Ecto neural progenitor cell (in vitro differentiated cells): ENCODE data around the gene COL27A1.

Source experiments
- DNase-seq: peaks from one replicate; pipeline ENCODE4 v3.0.0-alpha.2; 2018; ENCODE audit warnings: low spot score

COL27A1 gene

DNA sequence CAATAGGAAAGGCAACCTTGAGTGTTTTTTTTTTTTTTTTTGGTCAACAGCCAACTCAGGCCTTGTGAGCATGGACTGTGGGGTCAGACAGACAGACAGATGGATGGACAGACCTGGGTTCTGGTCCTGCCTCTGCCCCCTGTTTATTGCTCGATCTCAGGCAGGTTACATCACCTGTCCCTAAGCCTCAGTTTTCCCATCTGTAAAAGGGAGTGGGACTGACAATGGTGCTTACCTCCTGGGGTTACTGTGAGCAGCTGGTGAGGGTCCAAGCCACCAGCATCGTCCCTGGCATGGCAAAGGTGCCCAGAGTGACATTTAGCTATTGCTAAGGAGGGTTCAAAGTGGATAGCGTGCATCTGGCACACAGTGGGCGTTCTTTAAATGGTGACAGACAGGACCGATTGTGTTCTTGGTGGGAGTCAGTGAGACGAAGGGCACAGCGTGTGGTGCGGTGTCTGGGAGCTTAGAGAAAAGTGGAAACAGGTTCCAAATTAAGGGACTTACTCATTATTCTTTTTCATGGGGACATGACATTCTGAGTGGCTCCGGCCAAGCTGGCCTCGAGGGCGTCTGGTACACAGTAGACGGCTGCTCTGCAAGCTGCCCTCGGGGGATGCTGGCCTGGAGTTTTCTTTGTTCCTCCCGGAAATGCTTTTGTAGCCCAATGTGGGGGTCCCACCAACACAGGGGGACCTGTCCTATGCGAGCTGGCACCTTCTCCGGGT, 72.1 kb downstream of the COL27A1 start:
- no peak for DNase-seq

DNA sequence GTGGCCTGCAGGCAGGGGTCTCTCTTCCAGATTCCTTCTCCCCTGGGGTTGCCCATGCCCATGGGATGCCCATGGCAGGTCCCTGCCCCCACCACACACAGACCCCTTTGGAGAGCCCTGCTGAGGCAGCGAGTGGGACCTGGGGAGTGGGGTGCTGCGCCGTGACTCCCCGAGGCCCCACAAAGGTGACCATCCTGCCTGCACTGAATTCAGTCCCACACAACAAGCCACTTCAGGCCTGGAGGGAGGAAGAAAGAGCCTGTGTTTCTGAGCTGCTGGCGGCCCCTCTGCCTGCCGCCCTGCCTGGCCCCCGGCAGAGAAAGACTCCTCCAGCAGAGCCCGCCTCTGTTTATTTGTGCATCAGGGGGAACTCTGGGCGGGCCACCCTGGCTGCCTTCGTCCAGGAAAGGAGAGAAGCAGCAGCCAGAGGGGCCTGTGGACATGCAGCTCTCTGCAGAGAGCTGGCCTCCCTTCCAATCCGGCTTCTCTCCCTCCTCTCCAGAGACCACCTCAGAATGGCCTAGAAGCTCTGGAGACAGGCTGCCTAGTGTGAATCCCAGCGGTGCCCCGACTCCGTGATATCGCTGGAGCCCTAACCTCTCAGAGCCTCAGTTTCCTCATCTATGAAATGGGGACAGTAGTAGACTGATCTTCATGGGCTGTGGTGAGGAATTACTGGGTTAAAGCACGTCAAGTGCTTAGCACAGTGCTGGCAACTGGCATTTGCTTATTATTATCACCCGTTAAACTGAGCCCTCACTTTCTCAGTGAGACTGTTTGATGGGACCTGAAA, 72.9 kb downstream of the COL27A1 start:
- DNase-seq, result no peak

DNA sequence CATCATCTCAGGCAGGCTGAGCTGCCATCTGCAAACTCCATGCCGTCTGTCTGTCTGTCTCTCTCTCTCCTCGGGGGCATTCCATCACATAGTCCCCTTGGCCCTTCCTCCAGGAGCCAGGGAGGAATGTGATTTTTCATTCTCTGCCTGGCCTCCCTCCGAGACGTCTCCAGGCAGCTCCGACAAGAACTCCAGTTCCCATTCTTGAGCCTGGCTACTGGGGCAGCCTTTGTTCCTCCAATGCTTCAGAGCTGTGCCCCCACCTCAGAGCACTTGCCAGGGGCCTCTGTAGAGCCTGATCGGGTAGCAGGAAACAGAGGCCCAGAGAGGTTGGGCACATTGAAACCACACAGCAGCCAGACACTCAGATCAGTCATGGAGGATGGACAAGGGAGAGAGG, 74.0 kb downstream of the COL27A1 start:
- peak; percentile 68 for DNase-seq

DNA sequence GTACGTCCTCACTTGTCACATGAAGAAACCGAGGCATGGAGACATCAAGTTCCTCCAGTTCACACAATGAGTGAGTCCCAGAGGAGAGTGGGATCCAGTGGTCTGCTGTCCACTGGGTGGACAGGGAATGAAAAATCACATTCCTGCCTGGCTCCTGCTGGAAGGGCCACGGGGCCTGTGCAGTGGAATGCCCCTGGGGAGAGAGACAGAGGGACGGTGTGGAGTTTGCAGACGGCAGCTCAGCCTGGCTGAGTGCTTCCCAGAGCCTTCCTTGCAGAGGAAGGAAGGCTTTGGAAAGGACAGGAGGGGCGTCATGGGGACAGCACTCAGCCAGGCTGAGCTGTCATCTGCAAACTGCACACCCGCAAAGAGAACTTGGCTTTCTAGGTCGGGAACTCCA, 74.7 kb downstream of the COL27A1 start:
- no peak for DNase-seq

DNA sequence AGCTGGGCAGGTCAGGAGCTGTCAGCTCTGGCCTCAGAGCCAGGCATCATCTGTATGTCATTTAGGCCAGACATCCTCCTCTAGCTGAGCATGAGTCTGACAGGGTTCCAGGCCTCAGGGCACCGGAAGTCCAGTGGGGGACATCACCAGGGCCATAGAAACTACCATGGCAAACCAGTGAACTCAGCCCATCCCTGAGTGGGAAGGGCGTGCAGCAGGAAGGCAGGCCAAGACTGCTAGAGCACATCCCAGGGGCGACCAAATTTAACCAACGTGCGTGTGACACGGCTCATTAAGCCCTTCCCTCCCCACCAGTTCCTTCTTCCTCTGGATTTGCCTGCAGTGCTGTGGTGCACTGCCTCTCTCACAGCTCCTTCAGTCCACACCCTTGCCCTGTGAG, 75.9 kb downstream of the COL27A1 start:
- no peak for DNase-seq

DNA sequence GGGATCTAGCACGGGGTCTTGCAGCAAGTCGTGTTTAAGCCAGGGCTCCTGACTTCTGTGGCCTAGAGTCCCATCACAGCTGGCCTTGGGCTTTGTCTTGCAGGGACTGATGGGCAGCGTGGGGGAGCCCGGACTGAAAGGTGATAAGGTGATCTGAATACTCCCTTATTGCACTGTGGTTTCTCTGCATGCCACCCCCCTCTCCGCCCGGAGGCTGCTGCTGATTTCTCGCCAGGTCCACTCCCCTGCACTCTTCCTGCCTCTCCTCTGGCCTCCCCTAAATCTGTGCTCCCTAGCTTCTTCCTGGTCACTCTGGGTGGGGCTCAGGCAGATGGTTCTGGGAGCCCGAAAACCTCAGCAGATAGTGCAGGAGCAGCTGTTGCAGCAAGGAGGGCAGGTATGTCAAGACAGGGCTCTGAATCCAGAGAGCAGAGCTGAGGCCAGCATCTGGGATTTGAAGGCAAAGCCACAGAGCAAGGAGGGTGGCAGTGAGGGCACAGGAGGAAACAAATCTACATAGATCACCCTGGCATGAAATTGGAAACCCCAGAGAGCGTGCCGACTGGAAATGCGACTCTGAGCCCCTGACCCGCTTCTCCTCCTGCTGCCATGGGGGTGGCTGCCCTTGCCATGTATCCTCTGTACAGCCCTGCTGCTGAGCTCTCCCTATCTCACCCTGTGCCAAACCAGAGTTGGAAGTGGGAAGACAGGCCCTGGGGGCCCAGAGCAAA, 76.5 kb downstream of the COL27A1 start:
- no peak for DNase-seq

DNA sequence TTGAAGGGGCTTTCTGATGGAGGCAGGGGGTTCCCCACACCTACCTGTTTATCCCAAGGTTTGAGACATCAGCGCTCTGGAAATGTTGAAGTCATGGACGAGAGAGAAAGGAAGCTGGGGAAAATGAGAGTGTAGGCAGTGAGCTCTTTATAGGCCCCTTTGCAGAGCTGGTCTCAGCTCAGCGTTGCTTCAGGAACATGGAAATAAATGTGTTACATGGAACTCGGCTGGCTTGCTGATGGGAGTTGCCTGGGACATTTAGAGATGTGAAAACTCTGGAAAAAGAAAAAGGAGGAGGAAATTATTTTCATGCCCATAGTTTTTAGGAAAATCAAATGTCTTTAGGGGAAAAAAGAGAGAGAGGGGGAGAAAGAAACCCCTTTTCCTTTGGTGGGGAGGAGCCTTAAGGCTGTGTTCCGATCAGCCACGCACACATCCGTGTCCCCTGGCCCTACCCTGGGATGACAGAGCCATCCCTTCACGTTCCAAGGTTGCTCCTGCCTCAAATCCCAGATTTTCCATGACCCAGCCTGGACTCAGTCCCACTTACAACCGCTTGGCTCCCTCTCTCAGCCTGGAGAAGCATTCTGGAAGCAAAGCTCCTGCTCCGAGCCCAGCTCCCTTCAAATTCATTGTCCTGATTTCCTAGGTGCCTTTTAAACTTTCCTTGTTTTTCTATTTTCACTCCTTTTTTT, 78.3 kb downstream of the COL27A1 start:
- DNase-seq, result no peak

DNA sequence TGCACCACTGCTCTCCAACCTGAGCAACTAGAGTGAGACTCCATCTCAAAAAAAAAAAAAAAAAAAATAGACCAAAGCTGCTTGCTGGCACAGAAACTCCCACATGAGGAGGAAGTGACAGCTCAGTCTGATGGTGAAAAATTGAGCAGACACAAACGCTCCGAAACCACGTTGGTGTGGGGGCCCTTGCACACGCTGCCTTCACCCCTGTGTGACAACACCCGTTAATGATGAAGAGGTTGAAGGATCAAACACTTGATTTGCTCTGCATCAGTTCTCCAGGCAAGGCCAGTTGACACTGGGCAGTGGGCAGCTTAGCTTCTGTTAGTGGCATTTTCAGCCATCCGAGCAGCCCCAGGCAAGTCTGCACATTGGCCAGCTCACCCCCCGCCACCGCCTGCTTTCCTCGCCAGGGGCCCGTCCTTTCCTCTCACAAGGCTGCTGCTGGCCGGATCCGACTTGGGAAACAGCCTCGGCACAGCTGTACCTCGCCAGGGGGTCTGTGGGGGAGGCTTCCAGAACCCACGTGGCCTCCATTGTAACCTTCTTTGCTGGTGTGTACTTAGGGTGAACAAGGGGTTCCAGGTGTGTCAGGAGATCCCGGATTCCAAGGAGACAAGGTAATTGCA, 79.8 kb downstream of the COL27A1 start:
- no peak for DNase-seq

DNA sequence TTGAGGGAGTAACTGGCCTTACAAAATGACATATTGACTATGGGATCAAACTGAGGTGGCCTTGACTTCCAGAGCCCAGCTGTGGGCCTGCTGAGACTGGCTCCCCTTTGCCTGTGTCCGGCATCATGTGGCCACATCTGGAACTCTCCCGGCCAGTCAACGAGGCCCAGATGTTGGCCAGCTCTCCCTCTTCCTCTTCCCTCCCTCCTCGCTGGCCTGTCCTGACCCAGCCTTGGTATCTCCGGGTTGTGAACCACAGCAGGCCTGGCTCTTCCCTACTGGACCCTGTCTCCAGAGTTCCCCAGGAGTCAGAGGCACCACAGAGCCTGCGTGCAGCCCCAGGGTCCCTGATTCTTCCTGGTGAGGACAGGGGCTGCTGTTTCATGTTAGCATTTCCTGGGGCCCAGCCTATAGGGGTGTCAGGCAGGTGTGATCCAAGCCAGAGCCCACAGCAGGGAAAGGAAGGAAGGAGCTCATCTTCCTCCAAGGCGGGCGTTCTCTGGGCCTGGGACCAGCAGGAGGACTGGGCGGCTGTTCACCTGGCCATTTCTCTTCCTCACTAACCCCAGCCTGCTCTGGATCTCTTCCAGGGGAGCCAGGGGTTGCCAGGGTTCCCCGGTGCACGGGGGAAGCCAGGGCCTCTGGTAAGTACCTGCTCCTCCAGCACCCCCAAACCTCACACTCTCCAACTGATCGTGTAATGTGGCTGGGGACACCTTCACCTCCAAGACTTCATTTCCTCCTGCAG, 81.2 kb downstream of the COL27A1 start:
- DNase-seq, result no peak

DNA sequence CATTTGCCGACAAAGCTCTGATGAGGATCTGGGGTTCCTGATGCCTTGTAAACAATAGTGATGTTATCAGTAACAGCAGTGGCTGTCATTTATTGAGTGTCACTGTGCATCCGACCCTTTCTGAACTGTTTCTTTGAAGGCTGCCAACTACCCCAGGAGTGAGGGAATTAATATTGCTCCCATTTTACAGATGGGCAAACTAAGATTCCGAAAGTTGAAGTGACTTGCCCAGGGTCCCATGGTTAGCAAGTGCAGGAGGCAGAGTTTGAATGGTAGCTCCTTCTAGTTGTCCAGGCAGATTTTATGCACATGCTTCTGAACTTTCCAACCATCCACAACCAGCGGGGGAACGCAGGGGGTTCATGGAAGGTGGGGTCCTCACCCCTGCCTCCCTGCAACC, 81.9 kb downstream of the COL27A1 start:
- no peak for DNase-seq

DNA sequence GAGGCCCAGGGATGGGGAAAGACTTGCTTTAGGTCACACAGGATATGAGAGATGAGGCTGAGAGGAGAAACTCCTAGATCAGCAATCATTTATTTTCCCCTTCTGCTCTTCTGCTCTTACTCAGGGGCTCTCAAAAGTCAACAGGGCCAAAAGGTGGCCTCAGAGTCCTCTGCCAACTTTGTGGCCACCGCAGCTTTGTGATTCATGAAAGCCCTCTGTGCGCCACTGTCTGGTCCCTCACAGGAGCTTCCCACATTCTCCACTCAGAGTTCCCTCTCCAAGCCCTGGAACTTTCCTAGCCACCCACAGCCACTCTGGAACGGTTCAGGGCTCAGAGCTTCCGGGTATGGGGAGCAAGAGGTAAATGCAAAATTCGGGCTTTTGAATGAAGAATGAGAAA, 82.4 kb downstream of the COL27A1 start:
- no peak for DNase-seq

DNA sequence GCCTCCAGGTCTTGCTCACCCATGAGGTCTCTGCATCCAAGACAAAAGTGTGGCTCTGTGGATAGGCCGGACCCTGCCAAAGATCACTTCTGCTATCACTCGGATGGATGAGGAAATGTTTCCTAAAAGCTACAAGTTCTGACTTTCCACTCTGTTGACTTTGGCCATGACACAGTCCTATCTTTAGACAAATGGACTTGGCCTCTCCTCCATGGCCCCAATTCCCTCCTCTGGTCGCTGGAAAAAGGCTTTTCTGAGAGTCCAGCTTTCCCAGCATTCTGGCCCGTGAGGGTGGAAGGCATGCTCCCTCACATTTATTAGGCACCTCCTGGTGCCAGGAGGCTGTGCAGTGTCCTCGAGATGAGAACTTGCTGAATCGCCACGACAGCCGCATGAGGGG, 83.1 kb downstream of the COL27A1 start:
- no peak for DNase-seq

DNA sequence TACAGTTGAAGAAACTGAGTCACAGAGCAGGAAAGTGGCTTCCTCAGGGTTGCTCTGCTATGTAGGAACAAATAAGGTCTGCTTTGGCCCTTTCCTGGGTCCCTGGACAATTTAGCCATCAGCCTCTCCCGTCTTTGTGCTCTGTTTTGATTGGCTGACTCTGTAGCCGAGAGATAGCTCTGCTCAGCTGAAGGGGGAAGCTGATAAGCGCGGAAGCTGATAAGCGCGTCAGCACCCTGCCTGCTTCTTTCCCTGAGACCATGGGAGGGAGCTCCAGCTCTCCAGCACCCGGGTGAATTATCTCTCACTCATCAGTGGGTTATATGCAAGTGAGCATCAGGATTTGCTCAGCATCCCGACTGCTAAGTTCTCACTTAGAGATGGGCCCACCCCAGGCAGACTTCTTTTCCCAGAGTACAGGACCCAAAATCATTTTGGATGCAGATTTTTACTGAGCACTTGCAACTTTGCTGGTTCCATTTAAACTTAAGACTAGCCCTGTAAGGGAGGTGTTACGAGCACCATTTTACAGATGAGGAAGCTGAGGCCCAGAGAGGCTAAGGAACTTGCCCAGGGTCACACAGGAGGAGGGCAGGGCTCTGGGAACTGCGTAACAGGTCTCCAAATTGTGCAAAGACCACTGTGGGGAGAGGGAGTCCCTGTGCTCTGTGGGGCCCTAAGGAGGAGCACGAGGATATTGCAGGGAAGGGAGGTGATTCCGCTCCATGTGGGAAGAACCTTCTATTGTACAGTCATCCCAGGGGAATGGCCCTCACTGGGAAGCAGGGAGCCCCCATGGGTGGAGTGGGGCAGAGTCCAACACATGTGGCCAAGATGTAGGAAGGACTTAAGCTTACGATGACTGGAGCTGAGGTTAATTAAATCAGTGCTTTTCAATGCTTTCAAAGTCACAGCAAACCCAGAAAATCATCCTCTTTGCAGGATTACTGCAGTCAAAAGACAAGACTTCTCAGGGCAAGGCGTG, 83.8 kb downstream of the COL27A1 start:
- DNase-seq, result peak; percentile 58

DNA sequence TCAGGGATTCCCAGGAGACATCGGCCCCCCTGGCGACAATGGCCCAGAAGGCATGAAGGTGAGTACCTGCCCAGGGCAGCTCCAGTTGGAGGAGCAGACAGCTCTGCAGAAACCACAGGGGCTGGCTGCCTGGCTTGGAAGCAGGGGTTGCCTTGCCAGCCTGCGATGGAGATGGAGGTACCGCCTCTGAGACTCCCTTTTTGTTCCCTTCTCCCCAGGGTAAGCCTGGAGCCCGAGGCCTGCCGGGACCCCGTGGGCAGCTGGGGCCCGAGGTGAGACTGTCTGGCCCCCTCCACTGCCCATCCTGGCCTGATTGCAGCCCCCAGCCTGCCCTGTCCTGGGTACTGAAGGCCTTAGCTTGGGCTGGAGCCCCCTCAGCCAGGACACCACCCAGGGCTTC, 84.9 kb downstream of the COL27A1 start:
- DNase-seq, result no peak

DNA sequence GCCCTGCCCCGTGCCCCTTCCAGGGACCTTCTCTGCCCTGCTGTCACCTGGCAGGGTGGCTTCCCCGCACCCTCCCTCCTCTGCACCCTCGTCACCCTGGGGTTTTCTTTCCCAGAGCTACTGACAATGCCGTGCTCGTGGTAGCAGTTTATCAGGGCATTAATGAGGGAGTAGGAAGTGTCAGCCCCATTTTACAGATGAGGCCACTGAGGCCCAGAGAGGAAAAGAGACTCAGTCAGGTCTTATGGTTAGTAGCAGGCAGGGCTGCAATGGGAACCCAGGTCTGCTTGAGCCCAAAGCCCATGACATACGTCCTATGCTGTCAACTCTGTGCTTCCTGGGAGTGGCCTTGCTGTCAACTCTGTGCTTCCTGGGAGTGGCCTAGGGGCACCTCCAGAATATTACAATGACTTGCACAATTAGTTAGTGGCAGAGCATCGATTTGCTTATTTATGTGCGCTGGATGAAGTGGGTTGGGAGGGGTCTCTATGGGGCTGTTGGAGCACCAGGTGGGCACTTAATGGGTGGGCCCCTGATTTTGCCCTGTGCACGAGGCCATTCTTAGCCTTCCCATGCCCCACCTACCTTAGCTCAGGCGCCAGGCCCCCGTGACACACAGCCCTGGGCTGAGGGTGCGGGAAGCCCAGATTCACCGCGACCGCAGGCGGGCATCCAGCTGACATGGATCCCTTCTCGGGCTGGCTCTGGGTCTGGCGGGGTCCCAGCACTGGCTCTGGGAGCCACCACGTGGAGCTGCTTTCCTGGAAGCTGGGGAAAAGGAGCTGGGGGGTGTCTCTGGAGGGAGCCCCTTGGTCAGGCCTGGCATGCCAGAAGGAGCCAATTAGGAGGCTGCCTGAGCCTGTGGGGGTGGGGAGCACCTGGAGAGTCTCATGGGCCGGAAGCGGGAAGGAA, 85.6 kb downstream of the COL27A1 start:
- no peak for DNase-seq

DNA sequence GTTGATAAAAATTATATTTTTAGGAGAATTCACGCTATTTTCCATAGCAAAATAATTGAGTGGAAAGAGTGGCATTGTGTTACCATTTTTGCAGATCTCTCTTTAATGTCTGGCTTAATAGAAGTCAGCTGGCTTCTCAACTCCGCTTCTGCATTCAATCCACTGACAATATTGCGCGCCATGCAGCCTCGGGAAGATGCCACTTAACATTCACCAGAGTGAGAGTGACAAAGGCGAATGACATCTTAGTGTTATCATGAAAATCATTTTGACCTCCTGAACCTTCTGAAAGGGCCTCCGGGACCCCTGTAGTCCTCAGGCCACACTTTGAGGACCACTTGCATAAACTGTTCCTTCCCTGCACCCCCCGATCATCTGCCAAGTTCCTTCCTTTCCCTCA, 87.5 kb downstream of the COL27A1 start:
- no peak for DNase-seq

DNA sequence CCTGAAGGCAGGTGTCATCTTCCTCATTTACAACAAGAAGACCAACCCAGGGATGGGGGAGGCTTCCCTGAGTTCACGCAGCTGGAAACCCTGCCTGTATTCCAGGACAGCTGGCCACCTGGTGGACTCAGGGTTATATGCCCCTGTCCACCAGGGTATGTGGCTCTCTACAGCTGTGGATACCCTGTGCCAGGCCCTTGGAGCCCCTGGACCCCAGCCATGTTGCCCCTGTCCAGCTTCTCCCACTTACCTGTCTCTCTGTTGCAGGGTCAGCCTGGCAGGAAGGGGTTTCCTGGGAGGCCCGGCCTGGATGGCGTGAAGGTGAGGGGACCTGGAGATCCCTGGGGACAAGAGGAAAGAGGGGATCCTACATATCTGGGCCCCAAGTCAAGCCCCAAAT, 87.9 kb downstream of the COL27A1 start:
- DNase-seq, result no peak

DNA sequence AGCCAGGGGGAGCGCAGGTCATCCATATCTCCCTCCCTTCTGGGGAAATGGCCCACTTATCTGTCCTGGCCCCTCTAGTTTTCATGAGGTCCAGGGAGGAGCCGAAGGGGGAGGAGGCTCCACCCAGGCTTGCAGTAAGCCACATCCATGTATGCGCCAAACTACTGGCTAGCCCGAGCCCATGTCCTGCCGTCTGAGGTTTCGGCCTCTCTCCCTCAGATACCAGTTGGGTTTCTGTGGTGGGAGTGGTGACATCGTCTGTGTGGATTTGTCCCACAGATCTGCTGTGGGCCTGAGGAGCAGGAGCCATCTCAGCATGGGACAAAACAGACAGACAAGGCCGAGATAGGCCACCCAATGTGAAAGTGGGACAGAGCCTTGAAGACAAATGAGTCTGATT, 89.2 kb downstream of the COL27A1 start:
- no peak for DNase-seq

DNA sequence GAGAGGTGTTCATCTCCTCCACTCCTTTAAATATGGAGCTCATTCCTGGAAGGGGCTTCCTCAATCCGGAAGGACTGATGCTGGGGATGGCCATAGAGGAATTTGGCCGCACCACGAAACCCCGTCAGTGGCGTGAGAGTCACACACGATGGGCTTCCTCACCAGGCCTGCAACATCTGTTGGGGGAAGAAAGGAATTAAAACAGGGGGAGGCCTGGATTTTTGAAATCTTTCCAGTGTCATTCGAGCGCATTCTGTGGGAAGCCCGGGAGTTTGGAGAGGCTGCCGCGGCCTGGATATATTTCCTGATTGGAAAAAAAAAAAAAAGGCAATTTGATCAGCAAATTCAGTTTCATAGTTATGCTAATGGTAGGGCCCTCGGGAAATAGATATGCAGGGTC, 91.2 kb downstream of the COL27A1 start:
- DNase-seq, result no peak
